Measurements from ENCODE around the gene CIROP. TPM values are rescaled to one million over a fixed set of nuclear protein-coding genes. Genes with fewer than 3 reads are reported as not detected.

CIROP gene
- total RNA-seq, 2 donors from 2014 or later, result 0.64 to 1.4 TPM

GRCh38 chr14:23129759-23130316 lies 25.0 kb upstream of the CIROP start:
- Mint-ChIP-seq H3K27me3 (ENCODE audit: insufficient read depth) (no peaks in the 10 kb centered on the region), H3K4me3 (no peak overlapping the region), H3K36me3 (ENCODE audit: low read depth) (peaks cover 7% of the 10 kb centered on the region), H3K9me3 (no peaks in the 10 kb centered on the region), H3K4me1 (peaks cover 6% of the 10 kb centered on the region), H3K27ac (no peak overlapping the region)
- H3K36me3 ChIP-seq (ENCODE audit: control insufficient read depth, insufficient read depth, low read length), result no peaks in the 10 kb centered on the region
- no peak overlapping the region for H3K27ac ChIP-seq (ENCODE audit: low read depth, low read length)
- no peak for DNase-seq
- no peak overlapping the region for H3K4me3 ChIP-seq (ENCODE audit: low read length)
- TF ChIP-seq CTCF (conservative IDR thresholded peaks at IDR 0.05), result no peak
- H3K9me3 ChIP-seq (ENCODE audit: control insufficient read depth, low read length), result no peaks in the 10 kb centered on the region
- H3K4me1 ChIP-seq (ENCODE audit: control insufficient read depth, insufficient read depth, low read length), result no peaks in the 10 kb centered on the region
- H3K27me3 ChIP-seq (ENCODE audit: control insufficient read depth, insufficient read depth, low read length, poor library complexity, severe bottlenecking), result no peaks in the 10 kb centered on the region
- H3K9ac ChIP-seq (ENCODE audit: extremely low read depth, low read length, poor library complexity, severe bottlenecking), result no peak overlapping the region
- WGBS, 2 experiments (ENCODE audit: insufficient coverage in 1 of 2, insufficient read length in 1 of 2), result 93 to 97% methylated on average over 6 to 7 of the region's 7 CpGs

- H3K4me3 Mint-ChIP-seq, result no peak overlapping the region
- peaks cover 7% of the 10 kb centered on the region for H3K36me3 Mint-ChIP-seq (ENCODE audit: low read depth)
- DNase-seq, result no peak
- 94 to 100% methylated on average over 7 of the region's 7 CpGs for whole genome bisulfite sequencing, 2 experiments (ENCODE audit: insufficient coverage in 1 of 2, insufficient read length in 1 of 2)
- H3K4me1 Mint-ChIP-seq, result peaks cover 9% of the 10 kb centered on the region
- H3K27ac ChIP-seq (ENCODE audit: low read depth, low read length), result no peak overlapping the region
- TF ChIP-seq CTCF (conservative IDR thresholded peaks at IDR 0.05), result no peak
- no peak overlapping the region for H3K27ac Mint-ChIP-seq
- H3K9me3 Mint-ChIP-seq, result no peaks in the 10 kb centered on the region
- H3K9me3 ChIP-seq (ENCODE audit: control insufficient read depth, low read length), result no peaks in the 10 kb centered on the region
- H3K27me3 Mint-ChIP-seq (ENCODE audit: insufficient read depth), result no peaks in the 10 kb centered on the region
- no peak overlapping the region for H3K9ac ChIP-seq (ENCODE audit: extremely low read depth, low read length, poor library complexity, severe bottlenecking)
- no peak overlapping the region for H3K4me3 ChIP-seq (ENCODE audit: low read length)
- no peaks in the 10 kb centered on the region for H3K36me3 ChIP-seq (ENCODE audit: control insufficient read depth, insufficient read depth, low read length)
- no peaks in the 10 kb centered on the region for H3K27me3 ChIP-seq (ENCODE audit: control insufficient read depth, insufficient read depth, low read length, poor library complexity, severe bottlenecking)
- no peaks in the 10 kb centered on the region for H3K4me1 ChIP-seq (ENCODE audit: control insufficient read depth, insufficient read depth, low read length)
Observed at GRCh38 chr14:23128969-23129758, 24.4 kb upstream of the CIROP start.

- H3K9me3 ChIP-seq (ENCODE audit: control insufficient read depth, low read length), result no peaks in the 10 kb centered on the region
- no peak overlapping the region for H3K9ac ChIP-seq (ENCODE audit: extremely low read depth, low read length, poor library complexity, severe bottlenecking)
- peaks cover 7% of the 10 kb centered on the region for H3K36me3 Mint-ChIP-seq (ENCODE audit: low read depth)
- no peaks in the 10 kb centered on the region for H3K9me3 Mint-ChIP-seq
- no peaks in the 10 kb centered on the region for H3K27me3 ChIP-seq (ENCODE audit: control insufficient read depth, insufficient read depth, low read length, poor library complexity, severe bottlenecking)
- H3K4me1 ChIP-seq (ENCODE audit: control insufficient read depth, insufficient read depth, low read length), result no peaks in the 10 kb centered on the region
- no peak overlapping the region for H3K27ac Mint-ChIP-seq
- H3K4me1 Mint-ChIP-seq, result peaks cover 16% of the 10 kb centered on the region
- no peak overlapping the region for H3K4me3 Mint-ChIP-seq
- no peak for TF ChIP-seq CTCF (conservative IDR thresholded peaks at IDR 0.05)
- no peak overlapping the region for H3K27ac ChIP-seq (ENCODE audit: low read depth, low read length)
- WGBS, 2 experiments (ENCODE audit: insufficient coverage in 1 of 2, insufficient read length in 1 of 2), result 90 to 100% methylated on average over 1 to 3 of the region's 3 CpGs
- H3K36me3 ChIP-seq (ENCODE audit: control insufficient read depth, insufficient read depth, low read length), result no peaks in the 10 kb centered on the region
- H3K27me3 Mint-ChIP-seq (ENCODE audit: insufficient read depth), result no peaks in the 10 kb centered on the region
- no peak overlapping the region for H3K4me3 ChIP-seq (ENCODE audit: low read length)
- DNase-seq, result no peak
Observed at GRCh38 chr14:23127861-23128260, 23.1 kb upstream of the CIROP start.

All from endodermal cell (in vitro differentiated cells).